Vagina (tissue), 2 donors: ENCODE results near the gene OAS2.

Source experiments
- POLR2A ChIP-seq, 2 donors: fragments of 450-650 bp; IDR thresholded peaks; one replicate each; pipeline ENCODE4 v1.6.1; 2017; ENCODE audit warnings: antibody characterized with exemption in 2 of 2, mild to moderate bottlenecking in 2 of 2, moderate library complexity in 2 of 2
- TF ChIP-seq, protein P1 (sequence below), 3 experiments: fragments of 450-650 bp in 2 of 3; fragments of 200-600 bp in 1 of 3; sonication (generic) in 1 of 3; IDR thresholded peaks; one replicate each; pipeline ENCODE4 v1.5.1; 2017 to 2019; ENCODE audit warnings: antibody characterized with exemption in 3 of 3, mild to moderate bottlenecking in 2 of 3, moderate library complexity in 2 of 3

DNA sequence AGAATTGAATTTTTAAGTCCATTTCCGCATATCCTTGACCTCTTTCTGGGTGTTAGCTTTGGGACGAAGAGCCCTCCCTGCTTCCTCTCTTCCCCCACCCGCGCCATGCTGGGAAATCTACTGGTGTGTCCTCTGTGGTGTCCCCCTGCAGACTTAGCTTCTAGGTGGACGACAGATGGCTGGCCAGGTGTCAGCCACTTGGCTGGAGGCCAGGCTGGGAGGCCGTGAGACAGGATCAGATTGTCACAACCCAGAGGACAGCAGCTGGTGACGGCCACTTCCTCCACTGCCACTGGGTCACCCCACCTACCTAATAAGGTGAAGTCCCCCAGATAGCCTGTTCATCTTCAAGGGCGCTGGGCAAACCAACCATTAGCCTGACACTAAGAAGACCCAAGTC, 64.9 kb downstream of the OAS2 start:
- TF ChIP-seq, protein P1, sequence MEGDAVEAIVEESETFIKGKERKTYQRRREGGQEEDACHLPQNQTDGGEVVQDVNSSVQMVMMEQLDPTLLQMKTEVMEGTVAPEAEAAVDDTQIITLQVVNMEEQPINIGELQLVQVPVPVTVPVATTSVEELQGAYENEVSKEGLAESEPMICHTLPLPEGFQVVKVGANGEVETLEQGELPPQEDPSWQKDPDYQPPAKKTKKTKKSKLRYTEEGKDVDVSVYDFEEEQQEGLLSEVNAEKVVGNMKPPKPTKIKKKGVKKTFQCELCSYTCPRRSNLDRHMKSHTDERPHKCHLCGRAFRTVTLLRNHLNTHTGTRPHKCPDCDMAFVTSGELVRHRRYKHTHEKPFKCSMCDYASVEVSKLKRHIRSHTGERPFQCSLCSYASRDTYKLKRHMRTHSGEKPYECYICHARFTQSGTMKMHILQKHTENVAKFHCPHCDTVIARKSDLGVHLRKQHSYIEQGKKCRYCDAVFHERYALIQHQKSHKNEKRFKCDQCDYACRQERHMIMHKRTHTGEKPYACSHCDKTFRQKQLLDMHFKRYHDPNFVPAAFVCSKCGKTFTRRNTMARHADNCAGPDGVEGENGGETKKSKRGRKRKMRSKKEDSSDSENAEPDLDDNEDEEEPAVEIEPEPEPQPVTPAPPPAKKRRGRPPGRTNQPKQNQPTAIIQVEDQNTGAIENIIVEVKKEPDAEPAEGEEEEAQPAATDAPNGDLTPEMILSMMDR (IDR thresholded peaks at IDR 0.05) = no peak
- TF ChIP-seq POLR2A (IDR thresholded peaks at IDR 0.05) = no peak
